Germinal center (tissue), 1 donor: ENCODE results near the gene SLC6A19.
"Not testable (repeated sequence)": the region's sequence is repeated elsewhere in the genome, so short reads cannot be mapped to it uniquely, and the experiment has no call there.

Experiments
- DNase-seq: peaks from one replicate; pipeline ENCODE4 v3.0.0; 2012; ENCODE audit warnings: mixed read lengths, low spot score

The SLC6A19 gene

GRCh38 chr5:1222621-1223277 lies 21.4 kb downstream of the SLC6A19 start:
- no peak for DNase-seq

DNA sequence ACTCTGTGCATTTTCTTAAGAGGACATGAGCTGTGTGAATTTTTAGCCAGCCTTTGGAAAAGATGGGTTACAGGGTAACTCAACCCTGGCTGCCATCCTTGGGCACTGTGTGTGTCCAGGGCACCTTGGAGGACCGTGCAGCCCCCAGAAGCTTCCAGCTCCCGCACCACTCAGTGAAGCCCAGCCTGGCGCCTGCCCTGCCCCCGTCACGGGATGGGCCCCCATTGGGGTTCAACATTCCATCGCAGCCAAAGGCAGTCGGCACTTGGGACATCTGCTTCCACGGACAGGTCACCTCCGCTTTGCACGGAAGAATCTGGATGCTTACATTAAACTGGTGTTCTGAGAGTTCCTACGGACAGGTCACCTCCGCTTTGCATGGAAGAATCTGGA lies 21.9 kb downstream of the SLC6A19 start:
- DNase-seq = no peak

DNA sequence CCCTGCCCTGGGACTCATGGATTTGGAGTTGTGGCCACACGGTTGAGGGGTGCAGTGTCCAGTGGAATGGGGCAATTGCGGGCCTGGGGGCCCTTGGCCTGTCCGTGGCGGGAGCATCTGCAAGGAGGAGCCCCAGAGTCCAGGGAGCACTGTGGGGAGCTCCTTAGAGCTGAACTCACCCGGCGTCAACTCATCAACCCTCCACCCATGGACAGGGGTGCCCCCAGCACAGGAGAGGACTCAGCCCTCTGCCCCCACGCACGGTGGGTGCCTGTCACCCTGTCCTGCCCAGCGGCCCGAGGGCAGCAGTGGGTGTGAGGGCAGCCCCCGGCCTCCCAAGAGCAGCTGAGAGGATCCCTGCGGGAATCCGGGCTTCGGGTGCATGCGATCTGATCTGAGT lies 23.2 kb downstream of the SLC6A19 start:
- DNase-seq = no peak

DNA sequence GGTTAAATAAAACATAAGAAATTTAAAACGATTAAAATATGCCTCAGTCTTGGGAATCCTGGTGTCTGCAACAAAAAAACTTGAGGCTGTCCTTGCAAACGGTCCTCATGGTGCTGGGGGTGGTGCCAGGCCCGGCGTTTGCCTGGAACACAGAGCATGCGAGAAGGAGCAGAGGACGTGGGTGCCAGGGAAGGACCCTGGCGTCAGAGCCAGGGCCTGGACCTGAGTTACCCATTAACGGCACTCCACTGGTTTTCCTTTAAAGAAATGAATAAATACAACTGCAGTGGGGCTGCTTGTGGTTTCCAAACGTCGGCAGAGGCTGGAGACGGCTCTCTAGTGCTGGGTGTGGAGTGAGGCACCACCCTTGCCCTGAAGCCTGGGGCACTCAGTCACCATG lies 23.7 kb downstream of the SLC6A19 start, which contains the start of gene SLC6A18:
Gene SLC6A18 (plus strand): TSS at position 301 of the 400 bp plus-strand sequence. CDS start 97 bp downstream, at position 398.
- DNase-seq = no peak

- no peak for DNase-seq
These were observed 24.8 kb downstream of the SLC6A19 start for GRCh38 chr5:1226231-1226630.

GRCh38 chr5:1226839-1227581 lies 25.6 kb downstream of the SLC6A19 start:
- no peak for DNase-seq

DNA sequence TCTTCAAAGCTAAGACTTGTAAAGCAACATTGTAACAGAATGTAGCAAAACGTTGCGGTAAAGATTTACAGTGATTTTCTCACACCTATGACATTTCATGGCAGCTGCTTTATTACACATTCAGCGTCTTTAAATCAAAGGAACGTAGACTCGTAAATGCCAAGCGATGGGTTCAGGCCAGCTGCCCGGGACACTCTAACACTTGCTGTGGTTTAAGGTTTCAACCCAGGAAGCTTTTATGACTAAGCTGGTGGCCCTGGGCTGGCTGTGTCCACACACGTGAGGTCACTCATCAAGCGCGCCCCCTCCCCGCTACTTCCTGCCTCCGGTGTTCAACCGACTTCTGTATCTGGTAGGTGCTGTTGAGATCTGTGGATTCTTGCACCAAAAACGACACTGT lies 26.3 kb downstream of the SLC6A19 start:
- no peak for DNase-seq

DNA sequence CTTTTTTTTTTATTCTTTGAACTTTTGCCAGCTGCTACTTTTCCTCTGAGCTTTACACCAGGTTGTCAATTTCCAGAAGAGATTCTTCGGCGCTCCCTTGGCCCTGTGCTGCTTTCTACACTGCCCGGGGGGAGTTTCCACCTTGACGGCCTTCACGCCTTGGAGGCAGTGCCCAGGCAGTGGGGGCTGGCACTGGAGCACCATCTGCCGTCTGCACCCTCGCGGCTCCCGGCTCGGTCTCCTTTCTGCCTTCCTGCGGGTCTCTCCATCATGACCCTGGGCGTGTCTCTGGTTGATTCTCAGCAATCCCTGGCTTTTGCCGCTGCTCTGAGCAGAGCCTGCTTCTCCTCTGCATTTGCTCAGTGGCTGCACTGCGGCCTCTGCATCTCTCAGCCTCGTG lies 26.7 kb downstream of the SLC6A19 start:
- no peak for DNase-seq

GRCh38 chr5:1229023-1229422 lies 27.6 kb downstream of the SLC6A19 start:
- DNase-seq = not testable (repeated sequence)

- DNase-seq = no peak
These were observed 28.4 kb downstream of the SLC6A19 start for GRCh38 chr5:1229822-1230221.

GRCh38 chr5:1230551-1230950 lies 29.2 kb downstream of the SLC6A19 start:
- DNase-seq = no peak

DNA sequence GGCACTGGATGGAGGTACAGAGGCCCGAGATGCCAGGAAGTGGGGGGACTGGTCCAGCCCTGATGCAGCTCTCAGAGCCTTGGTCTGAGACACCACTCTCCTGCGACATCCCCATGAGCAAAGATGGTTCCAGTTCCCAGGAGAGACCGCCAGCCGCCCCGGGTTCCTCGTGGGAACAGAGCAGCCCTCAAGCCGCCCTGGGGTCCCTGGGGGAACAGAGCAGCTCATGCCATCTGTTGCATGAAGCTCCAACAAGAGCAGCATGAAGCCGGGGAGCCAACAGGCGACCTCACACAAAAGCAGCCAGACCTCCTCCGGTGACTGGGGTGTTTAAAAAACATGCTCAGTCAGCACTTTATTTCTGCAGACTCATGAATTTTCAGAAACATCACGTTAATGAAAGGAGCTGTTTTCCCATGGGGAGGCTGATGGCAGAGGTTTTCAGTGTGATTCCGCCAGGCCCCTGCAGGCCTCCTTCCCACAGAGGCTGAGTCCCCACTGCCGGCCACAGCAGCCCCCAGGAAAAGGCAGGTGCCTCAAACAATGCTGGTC lies 30.0 kb downstream of the SLC6A19 start:
- DNase-seq = no peak

- no peak for DNase-seq
These were observed 31.4 kb downstream of the SLC6A19 start for GRCh38 chr5:1232780-1233179.

DNA sequence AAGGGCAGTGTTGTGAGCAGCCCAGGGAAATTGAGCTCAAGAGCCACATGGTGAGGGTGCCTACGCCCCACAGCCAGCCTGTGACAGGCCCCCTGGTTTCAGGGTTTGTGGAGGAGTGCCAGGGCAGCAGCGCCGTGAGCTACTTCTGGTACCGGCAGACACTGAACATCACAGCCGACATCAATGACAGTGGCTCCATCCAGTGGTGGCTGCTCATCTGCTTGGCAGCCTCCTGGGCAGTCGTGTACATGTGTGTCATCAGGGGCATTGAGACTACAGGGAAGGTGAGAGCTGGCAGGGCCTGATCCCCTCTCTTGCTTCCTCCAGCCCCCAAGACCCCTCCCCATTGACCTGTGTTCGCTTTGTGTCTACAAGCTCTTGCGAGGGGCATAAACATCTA lies 34.0 kb downstream of the SLC6A19 start:
- DNase-seq = no peak

DNA sequence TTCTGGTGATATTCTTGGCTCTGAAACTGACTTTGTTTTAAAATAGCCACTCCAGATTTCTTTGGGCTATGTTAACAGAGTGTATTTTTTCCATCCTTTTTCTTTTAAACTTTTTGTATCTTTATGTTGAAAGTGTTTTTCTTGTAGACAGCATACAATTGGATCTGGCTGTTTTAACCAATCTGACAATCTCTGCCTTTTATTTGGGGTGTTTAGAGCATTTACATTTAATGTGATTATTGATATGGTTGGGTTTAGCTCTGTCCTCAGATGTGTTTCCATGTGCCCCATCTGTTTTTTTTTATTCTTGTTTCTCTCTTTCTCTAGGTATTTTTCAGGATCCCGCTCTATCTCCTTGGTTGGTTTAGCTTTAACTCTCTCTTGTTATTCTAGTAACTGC lies 34.4 kb downstream of the SLC6A19 start:
- DNase-seq = no peak

- DNase-seq = no peak
These were observed 38.3 kb downstream of the SLC6A19 start for GRCh38 chr5:1239505-1240251.

GRCh38 chr5:1240496-1241260 lies 39.3 kb downstream of the SLC6A19 start:
- DNase-seq = no peak

GRCh38 chr5:1241509-1242080 lies 40.2 kb downstream of the SLC6A19 start:
- DNase-seq = no peak

GRCh38 chr5:1242733-1243486 lies 41.5 kb downstream of the SLC6A19 start:
- no peak for DNase-seq

DNA sequence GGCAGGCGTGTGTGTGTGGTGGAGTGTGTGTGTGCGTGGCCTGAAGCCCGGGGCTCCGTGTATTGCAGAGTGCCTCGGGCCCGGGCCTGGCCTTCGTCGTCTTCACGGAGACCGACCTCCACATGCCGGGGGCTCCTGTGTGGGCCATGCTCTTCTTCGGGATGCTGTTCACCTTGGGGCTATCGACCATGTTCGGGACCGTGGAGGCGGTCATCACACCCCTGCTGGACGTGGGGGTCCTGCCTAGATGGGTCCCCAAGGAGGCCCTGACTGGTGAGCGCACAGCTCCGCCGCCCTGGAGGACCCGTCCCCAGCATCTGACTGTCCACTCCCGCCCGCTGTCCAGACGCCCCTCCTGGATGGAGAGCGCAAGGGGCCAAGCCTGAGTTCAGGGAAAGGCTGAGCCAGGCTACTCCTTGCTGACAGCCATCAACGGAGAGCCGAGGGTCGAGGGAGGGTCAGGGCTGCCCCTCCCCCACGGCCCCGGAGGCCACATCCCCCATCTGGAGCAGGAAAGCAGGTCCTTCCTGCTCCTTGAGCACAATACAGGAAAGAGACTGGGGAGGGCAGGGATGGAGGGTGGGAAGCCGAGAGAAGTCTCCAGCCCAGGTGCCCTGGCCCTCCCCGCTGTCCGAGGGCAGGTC lies 42.2 kb downstream of the SLC6A19 start:
- DNase-seq = no peak
